IMR-90 (cell line): Measurements from ENCODE around the gene NOP10.

ENCODE experiments used
- CHD1 ChIP-seq: IDR thresholded peaks from 2 replicates; pipeline ENCODE4 v1.6.1; 2012; ENCODE audit warnings: low read depth, low read length, improper control_type of control experiment
- MAZ ChIP-seq: IDR thresholded peaks from 2 replicates; pipeline ENCODE4 v1.6.1; 2012; ENCODE audit warnings: low read depth, mild to moderate bottlenecking, low read length, improper control_type of control experiment, moderate library complexity, borderline replicate concordance
- POLR2A ChIP-seq: IDR thresholded peaks from 2 replicates; pipeline ENCODE4 v1.6.1; 2012; ENCODE audit warnings: mild to moderate bottlenecking, low read depth, low read length

DNA sequence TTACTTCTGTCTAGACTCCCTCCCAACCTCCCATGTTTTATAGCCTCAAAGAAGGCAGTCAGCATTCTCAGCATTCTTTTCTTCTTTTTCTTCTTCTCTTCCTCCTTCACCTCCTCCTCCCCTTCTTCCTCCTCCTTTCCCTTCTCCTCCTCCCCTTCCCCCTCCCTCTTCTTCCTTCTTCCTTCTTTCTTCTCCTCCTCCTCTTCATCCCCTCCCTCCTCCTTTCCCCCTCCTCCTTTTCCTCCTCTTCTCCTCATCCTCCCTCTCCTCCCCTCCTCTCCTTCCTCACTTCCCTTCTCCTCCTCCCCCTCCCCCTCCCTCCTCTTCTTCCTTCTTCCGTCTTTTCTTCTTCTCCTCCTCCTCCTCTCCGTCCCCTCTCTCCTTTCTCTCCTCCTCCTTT is 27.7 kb upstream of the NOP10 start:
- TF ChIP-seq MAZ (no peak), CHD1 (no peak), POLR2A (no peak)
